ENCODE results near the gene MAGI1. TPM values are rescaled to one million over a fixed set of nuclear protein-coding genes. Genes with fewer than 3 reads are reported as not detected.

Gene MAGI1
- polyA plus RNA-seq, 1 of the 3 experiments (the other 2 are of a cell fraction) = 10.3 TPM

GRCh38 chr3:65928110-65928509 is 110.6 kb downstream of the MAGI1 start:
- Histone ChIP-seq H3K9me2 (no peaks in the 10 kb centered on the region), H2AFZ (ENCODE audit: low read depth) (no peak overlapping the region), H3K9me3 (no peaks in the 10 kb centered on the region), H3K9ac (no peak overlapping the region), H3K4me1 (ENCODE audit: control insufficient read depth in 1 of 2, insufficient read depth in 2 of 2, low read depth in 1 of 2, low read length in 1 of 2) (no peaks in the 10 kb centered on the region), H3K4me3 (ENCODE audit: low read depth in 2 of 2, low read length in 1 of 2) (no peak overlapping the region), H4K20me1 (ENCODE audit: insufficient read depth) (no peaks in the 10 kb centered on the region; the same call in 1 of the 2 replicates), H3K79me2 (ENCODE audit: insufficient read depth) (peaks cover 60% of the 10 kb centered on the region; the same call in 1 of the 2 replicates), H3K4me2 (no peak overlapping the region), H3K36me3 (replicated peaks in 1 of 2; ENCODE audit: control insufficient read depth in 1 of 2, insufficient read depth in 2 of 2, low read length in 1 of 2) (no peaks in the 10 kb centered on the region), H3K27me3 (ENCODE audit: insufficient read depth) (no peaks in the 10 kb centered on the region), H3K27ac (ENCODE audit: low read depth in 2 of 2, low read length in 1 of 2) (no peak overlapping the region), H3F3A (replicated peaks; ENCODE audit: insufficient read depth) (no peaks in the 10 kb centered on the region)
- TF ChIP-seq GABPA (IDR thresholded peaks at IDR 0.05; ENCODE audit: low read depth) = no peak
- no peak for TF ChIP-seq CTCF (IDR thresholded peaks at IDR 0.05)
- TF ChIP-seq USF1 (IDR thresholded peaks at IDR 0.05; ENCODE audit: borderline replicate concordance, low read depth) = no peak
- no peak for TF ChIP-seq MEF2A (IDR thresholded peaks at IDR 0.05; ENCODE audit: borderline replicate concordance, low read depth)
- no peak for TF ChIP-seq PBX3 (IDR thresholded peaks at IDR 0.05)
- WGBS (ENCODE audit: low lambda C conversion rate) = 95% methylated on average over 2 of the region's 2 CpGs
- no peak for DNase-seq
- CTCF ChIA-PET = interaction anchor here (0.7 kb wide), 1 partner anchor 14 kb away, joined by 3 read pairs; no protein-coding TSS in a partner anchor
- POLR2A ChIA-PET = no interaction called here

- DNase-seq = no peak
- H4K20me1 ChIP-seq (ENCODE audit: insufficient read depth) = no peaks in the 10 kb centered on the region; the same call in 1 of the 2 replicates
- WGBS (ENCODE audit: low lambda C conversion rate) = 91% methylated on average over 1 of the region's 1 CpG
These were observed 111.1 kb downstream of the MAGI1 start for GRCh38 chr3:65927576-65927975.

More at GRCh38 chr3:65927576-65927975, 111.1 kb downstream of the MAGI1 start:
- Histone ChIP-seq H2AFZ (ENCODE audit: low read depth) (no peak overlapping the region), H3F3A (replicated peaks; ENCODE audit: insufficient read depth) (peaks cover 3% of the 10 kb centered on the region), H3K9ac (no peak overlapping the region), H3K27me3 (ENCODE audit: insufficient read depth) (no peaks in the 10 kb centered on the region), H3K79me2 (ENCODE audit: insufficient read depth) (peaks cover 56% of the 10 kb centered on the region; the same call in 1 of the 2 replicates), H3K4me1 (ENCODE audit: control insufficient read depth in 1 of 2, insufficient read depth in 2 of 2, low read depth in 1 of 2, low read length in 1 of 2) (peaks cover 0 to 4% of the 10 kb centered on the region in 2 experiments; a peak in 1 of 4 replicates), H3K4me3 (ENCODE audit: low read depth in 2 of 2, low read length in 1 of 2) (no peak overlapping the region), H3K9me3 (no peaks in the 10 kb centered on the region), H3K4me2 (no peak overlapping the region), H3K36me3 (replicated peaks in 1 of 2; ENCODE audit: control insufficient read depth in 1 of 2, insufficient read depth in 2 of 2, low read length in 1 of 2) (no peaks in the 10 kb centered on the region), H3K27ac (ENCODE audit: low read depth in 2 of 2, low read length in 1 of 2) (no peak overlapping the region), H3K9me2 (no peaks in the 10 kb centered on the region)
- CTCF ChIA-PET = no interaction called here
- POLR2A ChIA-PET = no interaction called here
- no peak for TF ChIP-seq YY1 (IDR thresholded peaks at IDR 0.05; ENCODE audit: low read depth)
- TF ChIP-seq TCF12 (IDR thresholded peaks at IDR 0.05) = peak; percentile 33; the same call in 1 of the 2 replicates
- TF ChIP-seq PBX3 (IDR thresholded peaks at IDR 0.05) = 0 out of 2 replicates have a peak, but pooled peaks have one; percentile 39

All from SK-N-SH (cell line).